Measurements from ENCODE around the gene TRIM7.
"Not testable (repeated sequence)": the region's sequence is repeated elsewhere in the genome, so short reads cannot be mapped to it uniquely, and the experiment has no call there.

Gene TRIM7

GRCh38 chr5:181153814-181154213 lies 51.2 kb downstream of the TRIM7 start:
- no peak for DNase-seq (ENCODE audit: low read depth)
- H3K4me3 ChIP-seq (ENCODE audit: control insufficient read depth, low read depth, low read length): no peak overlapping the region
- TF ChIP-seq, protein P1, sequence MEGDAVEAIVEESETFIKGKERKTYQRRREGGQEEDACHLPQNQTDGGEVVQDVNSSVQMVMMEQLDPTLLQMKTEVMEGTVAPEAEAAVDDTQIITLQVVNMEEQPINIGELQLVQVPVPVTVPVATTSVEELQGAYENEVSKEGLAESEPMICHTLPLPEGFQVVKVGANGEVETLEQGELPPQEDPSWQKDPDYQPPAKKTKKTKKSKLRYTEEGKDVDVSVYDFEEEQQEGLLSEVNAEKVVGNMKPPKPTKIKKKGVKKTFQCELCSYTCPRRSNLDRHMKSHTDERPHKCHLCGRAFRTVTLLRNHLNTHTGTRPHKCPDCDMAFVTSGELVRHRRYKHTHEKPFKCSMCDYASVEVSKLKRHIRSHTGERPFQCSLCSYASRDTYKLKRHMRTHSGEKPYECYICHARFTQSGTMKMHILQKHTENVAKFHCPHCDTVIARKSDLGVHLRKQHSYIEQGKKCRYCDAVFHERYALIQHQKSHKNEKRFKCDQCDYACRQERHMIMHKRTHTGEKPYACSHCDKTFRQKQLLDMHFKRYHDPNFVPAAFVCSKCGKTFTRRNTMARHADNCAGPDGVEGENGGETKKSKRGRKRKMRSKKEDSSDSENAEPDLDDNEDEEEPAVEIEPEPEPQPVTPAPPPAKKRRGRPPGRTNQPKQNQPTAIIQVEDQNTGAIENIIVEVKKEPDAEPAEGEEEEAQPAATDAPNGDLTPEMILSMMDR (conservative IDR thresholded peaks at IDR 0.05; ENCODE audit: control insufficient read depth, insufficient read depth, low read depth, low read length): no peak

DNA sequence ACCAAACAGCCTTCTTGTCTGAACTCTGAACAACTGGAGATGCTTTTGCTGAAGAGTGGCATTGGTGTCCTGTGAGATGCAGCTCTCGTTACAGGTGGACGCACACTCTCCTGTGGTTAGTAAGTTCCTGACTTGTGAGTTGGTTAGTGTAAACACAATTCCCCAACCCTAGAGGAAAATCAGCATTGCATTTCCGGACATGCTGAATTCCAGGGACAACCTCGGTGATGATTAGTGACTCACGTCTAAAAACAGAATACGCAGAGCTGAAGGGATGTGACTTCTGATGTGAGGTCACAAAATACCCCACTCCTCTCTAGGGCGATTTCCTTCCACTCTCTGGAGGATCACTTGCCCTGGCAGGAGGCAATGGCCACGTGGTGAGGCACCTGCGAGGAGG lies 52.6 kb downstream of the TRIM7 start:
- no peak overlapping the region for H3K4me3 ChIP-seq (ENCODE audit: control insufficient read depth, low read depth, low read length)
- DNase-seq (ENCODE audit: low read depth): no peak
- TF ChIP-seq, protein P1 (conservative IDR thresholded peaks at IDR 0.05; ENCODE audit: control insufficient read depth, insufficient read depth, low read depth, low read length): no peak

GRCh38 chr5:181151146-181151545 lies 53.9 kb downstream of the TRIM7 start:
- DNase-seq (ENCODE audit: low read depth): no peak
- TF ChIP-seq, protein P1 (conservative IDR thresholded peaks at IDR 0.05; ENCODE audit: control insufficient read depth, insufficient read depth, low read depth, low read length): no peak

DNA sequence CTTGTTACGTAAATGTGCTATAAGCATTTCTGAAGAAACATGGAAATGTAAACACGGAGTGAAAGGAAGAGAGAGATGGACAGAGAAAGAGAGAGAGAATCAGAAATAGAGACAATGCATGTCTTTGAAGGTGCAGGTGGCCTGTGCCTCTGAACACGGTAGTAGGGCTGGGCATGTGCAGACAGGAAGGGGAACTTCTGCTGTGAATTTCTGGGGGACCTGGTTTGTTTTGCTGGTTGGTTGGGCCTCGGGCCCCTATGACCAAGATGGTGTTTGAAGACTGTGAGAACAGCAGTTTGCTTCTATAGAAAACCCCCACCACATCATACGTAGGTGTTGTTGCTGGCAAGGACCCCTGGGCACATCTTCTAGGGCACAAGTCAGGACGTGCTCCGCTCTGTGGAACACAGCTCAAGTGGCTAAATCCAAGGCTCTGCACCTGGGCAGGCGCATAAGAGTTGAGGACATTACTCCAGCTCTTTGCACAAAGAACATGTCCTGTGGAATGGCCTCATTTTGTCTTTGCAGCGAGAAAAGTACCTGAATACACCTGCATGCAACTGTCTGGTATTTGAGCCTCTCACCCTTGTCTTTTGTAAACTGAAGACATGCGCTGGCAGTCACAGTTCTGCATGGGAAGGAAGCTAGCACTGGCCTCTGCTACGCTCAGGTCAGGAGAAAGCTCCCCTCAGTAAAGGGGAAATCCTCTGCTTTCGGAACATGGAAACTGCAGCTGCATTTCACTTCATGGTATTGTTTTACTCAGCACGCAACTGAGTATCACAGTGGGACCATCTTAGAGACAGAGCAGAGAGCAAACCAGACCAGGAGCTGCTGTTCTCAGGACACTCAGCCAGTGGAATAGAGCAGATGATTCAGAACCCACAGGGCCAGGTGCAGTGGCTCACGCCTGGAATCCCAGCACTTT lies 54.9 kb downstream of the TRIM7 start:
- DNase-seq (ENCODE audit: low read depth): no peak
- TF ChIP-seq, protein P1 (conservative IDR thresholded peaks at IDR 0.05; ENCODE audit: control insufficient read depth, insufficient read depth, low read depth, low read length): no peak
- H3K4me3 ChIP-seq (ENCODE audit: control insufficient read depth, low read depth, low read length): no peak overlapping the region

More at GRCh38 chr5:181151146-181151545, 53.9 kb downstream of the TRIM7 start:
- H3K4me3 ChIP-seq (ENCODE audit: control insufficient read depth, low read depth, low read length): no peak overlapping the region

DNA sequence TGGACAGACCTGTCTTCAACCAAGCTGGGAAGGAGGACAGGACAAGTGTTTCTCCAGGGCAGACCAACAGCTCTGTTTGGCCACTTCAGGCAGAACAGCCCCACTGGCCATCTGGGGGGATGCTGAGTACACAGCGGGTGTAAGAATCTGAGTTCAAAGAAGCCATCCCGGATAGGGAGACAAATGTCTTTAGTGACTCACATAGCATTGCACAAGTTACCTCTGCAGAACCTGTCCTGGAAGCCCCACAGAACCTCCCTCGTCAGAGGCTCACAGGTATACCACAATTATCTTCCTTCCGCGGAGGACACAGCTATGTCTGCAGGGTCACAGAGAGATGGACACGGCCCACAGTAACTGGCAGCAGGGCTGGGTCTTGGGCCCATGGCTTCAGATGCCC lies 55.6 kb downstream of the TRIM7 start:
- TF ChIP-seq, protein P1 (conservative IDR thresholded peaks at IDR 0.05; ENCODE audit: control insufficient read depth, insufficient read depth, low read depth, low read length): no peak
- DNase-seq (ENCODE audit: low read depth): no peak
- no peak overlapping the region for H3K4me3 ChIP-seq (ENCODE audit: control insufficient read depth, low read depth, low read length)

GRCh38 chr5:181146927-181147636 lies 57.9 kb downstream of the TRIM7 start, which contains the start of gene OR2V2:
OR2V2 (plus strand) TSS chr5:181147586; CDS start chr5:181154943, 7,357 bp downstream.
- not testable (repeated sequence) for H3K4me3 ChIP-seq (ENCODE audit: control insufficient read depth, low read depth, low read length); DNase-seq (ENCODE audit: low read depth)

- TF ChIP-seq, protein P1 (conservative IDR thresholded peaks at IDR 0.05; ENCODE audit: control insufficient read depth, insufficient read depth, low read depth, low read length): no peak
- no peak overlapping the region for H3K4me3 ChIP-seq (ENCODE audit: control insufficient read depth, low read depth, low read length)
- DNase-seq (ENCODE audit: low read depth): no peak
Measured at GRCh38 chr5:181145133-181145532, 59.9 kb downstream of the TRIM7 start.

Data from fibroblast of mammary gland (primary cell).